ENCODE results near the gene NRG2. TPM values are rescaled to one million over a fixed set of nuclear protein-coding genes. Genes with fewer than 3 reads are reported as not detected.

Gene NRG2
- polyA plus RNA-seq, 2 of the 4 experiments (the other 2 are of a cell fraction): 1.0 to 1.1 TPM

DNA sequence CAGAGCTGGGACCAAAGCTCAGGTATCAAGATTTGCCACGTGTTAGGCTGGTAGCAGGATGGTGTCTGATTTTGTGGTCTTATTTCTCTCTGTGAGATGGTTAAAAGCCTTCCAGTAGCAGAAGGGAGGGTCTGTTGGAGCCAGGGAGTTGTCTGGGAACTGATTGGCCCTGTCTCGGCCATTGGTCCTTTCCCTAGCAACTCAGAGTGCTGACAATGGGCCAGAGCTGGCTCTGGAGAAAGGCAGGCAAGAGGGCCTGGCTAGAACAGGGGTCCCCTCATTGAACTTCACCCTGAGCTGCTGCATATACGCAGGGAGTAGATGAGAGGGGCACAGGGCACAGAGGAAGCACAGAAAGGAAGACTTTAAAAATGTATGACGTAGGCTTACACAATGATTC, 154.7 kb downstream of the NRG2 start:
- WGBS (ENCODE audit: missing lambda C conversion rate): 48% methylated on average over 4 of the region's 4 CpGs
- ChIA-PET POLR2A (no interaction called here), CTCF (interaction anchor here (0.8 to 1.3 kb wide), 2 partner anchors 16 to 101 kb away, joined by 3 read pairs; no protein-coding TSS in a partner anchor)
- H3K4me3 ChIP-seq: no peak overlapping the region
- ATAC-seq (no peak), FAIRE-seq (no peak), DNase-seq (ENCODE audit: low read depth in 1 of 2, low spot score in 1 of 2) (no peak)
- H3K4me1 ChIP-seq: no peaks in the 10 kb centered on the region
- TF ChIP-seq CHD2 (IDR thresholded peaks at IDR 0.05; ENCODE audit: low read length, partially characterized antibody) (no peak), FOSB (CRISPR knock-in tag; IDR thresholded peaks at IDR 0.05) (no peak), SREBF2 (IDR thresholded peaks at IDR 0.05) (no peak), ZC3H11A (IDR thresholded peaks at IDR 0.05) (no peak), ZNF302 (CRISPR knock-in tag; IDR thresholded peaks at IDR 0.05) (no peak), HOXB13 (CRISPR knock-in tag; IDR thresholded peaks at IDR 0.05; ENCODE audit: low read depth) (no peak), MAZ (IDR thresholded peaks at IDR 0.05; ENCODE audit: borderline replicate concordance, low read depth, low read length) (no peak), GATA3 (IDR thresholded peaks at IDR 0.05; ENCODE audit: borderline replicate concordance) (no peak), EHF (CRISPR knock-in tag; IDR thresholded peaks at IDR 0.05) (no peak), CBX8 (IDR thresholded peaks at IDR 0.05) (no peak), TP53 (CRISPR knock-in tag; IDR thresholded peaks at IDR 0.05) (no peak)
- TF ChIP-seq, protein P1, sequence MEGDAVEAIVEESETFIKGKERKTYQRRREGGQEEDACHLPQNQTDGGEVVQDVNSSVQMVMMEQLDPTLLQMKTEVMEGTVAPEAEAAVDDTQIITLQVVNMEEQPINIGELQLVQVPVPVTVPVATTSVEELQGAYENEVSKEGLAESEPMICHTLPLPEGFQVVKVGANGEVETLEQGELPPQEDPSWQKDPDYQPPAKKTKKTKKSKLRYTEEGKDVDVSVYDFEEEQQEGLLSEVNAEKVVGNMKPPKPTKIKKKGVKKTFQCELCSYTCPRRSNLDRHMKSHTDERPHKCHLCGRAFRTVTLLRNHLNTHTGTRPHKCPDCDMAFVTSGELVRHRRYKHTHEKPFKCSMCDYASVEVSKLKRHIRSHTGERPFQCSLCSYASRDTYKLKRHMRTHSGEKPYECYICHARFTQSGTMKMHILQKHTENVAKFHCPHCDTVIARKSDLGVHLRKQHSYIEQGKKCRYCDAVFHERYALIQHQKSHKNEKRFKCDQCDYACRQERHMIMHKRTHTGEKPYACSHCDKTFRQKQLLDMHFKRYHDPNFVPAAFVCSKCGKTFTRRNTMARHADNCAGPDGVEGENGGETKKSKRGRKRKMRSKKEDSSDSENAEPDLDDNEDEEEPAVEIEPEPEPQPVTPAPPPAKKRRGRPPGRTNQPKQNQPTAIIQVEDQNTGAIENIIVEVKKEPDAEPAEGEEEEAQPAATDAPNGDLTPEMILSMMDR (IDR thresholded peaks at IDR 0.05): no peak
- H3K4me2 ChIP-seq: no peak overlapping the region
- no peaks in the 10 kb centered on the region for H3K9me3 ChIP-seq
- no peak overlapping the region for H3K27ac ChIP-seq

DNA sequence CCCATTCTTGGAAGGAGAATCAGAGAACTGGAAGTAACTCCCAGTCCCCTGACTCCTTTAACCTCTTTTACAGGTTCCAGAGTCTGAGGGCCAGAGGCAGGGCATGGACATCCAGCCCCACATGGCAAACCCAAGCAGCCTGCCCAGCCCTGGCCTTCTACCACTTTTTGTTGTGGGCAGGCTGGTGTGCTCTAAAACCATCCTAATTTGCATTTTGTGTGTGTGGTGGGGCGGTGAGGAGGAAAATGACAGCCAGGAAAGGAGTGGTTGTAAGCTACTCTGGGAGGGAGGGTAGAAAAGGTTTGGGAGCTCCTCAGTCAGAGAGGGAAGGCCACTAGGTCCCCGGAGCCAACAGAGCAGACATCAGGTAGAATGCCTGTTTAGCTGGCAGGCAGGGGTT, 156.9 kb downstream of the NRG2 start:
- ATAC-seq (no peak), DNase-seq (ENCODE audit: low read depth in 1 of 2, low spot score in 1 of 2) (no peak), FAIRE-seq (no peak)
- no peak overlapping the region for H3K4me2 ChIP-seq
- no peak for TF ChIP-seq FOSB (CRISPR knock-in tag; IDR thresholded peaks at IDR 0.05)
- TF ChIP-seq CEBPB (IDR thresholded peaks at IDR 0.05): no peak
- TF ChIP-seq NFE2L2 (conservative IDR thresholded peaks at IDR 0.05; ENCODE audit: low read length): no peak
- TF ChIP-seq CHD4 (IDR thresholded peaks at IDR 0.05; ENCODE audit: borderline replicate concordance): no peak
- TF ChIP-seq JUNB (IDR thresholded peaks at IDR 0.05): no peak
- TF ChIP-seq GATA3 (IDR thresholded peaks at IDR 0.05; ENCODE audit: borderline replicate concordance): no peak
- TF ChIP-seq KDM1A (IDR thresholded peaks at IDR 0.05; ENCODE audit: low read depth): no peak
- no peak for TF ChIP-seq HOXA7 (CRISPR knock-in tag; IDR thresholded peaks at IDR 0.05)
- TF ChIP-seq, protein P2, sequence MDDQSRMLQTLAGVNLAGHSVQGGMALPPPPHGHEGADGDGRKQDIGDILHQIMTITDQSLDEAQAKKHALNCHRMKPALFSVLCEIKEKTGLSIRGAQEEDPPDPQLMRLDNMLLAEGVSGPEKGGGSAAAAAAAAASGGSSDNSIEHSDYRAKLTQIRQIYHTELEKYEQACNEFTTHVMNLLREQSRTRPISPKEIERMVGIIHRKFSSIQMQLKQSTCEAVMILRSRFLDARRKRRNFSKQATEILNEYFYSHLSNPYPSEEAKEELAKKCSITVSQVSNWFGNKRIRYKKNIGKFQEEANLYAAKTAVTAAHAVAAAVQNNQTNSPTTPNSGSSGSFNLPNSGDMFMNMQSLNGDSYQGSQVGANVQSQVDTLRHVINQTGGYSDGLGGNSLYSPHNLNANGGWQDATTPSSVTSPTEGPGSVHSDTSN (IDR thresholded peaks at IDR 0.05): no peak
- TF ChIP-seq CHD2 (IDR thresholded peaks at IDR 0.05; ENCODE audit: low read length, partially characterized antibody): no peak
- TF ChIP-seq, protein P3, sequence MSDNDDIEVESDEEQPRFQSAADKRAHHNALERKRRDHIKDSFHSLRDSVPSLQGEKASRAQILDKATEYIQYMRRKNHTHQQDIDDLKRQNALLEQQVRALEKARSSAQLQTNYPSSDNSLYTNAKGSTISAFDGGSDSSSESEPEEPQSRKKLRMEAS (IDR thresholded peaks at IDR 0.05): no peak
- no peak for TF ChIP-seq RAD21 (conservative IDR thresholded peaks at IDR 0.05 in 1 of 2, IDR thresholded peaks at IDR 0.05 in 1 of 2)
- TF ChIP-seq FOXS1 (CRISPR knock-in tag; IDR thresholded peaks at IDR 0.05): no peak
- TF ChIP-seq, protein P4, sequence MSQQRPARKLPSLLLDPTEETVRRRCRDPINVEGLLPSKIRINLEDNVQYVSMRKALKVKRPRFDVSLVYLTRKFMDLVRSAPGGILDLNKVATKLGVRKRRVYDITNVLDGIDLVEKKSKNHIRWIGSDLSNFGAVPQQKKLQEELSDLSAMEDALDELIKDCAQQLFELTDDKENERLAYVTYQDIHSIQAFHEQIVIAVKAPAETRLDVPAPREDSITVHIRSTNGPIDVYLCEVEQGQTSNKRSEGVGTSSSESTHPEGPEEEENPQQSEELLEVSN (IDR thresholded peaks at IDR 0.05; ENCODE audit: borderline replicate concordance, low read depth): no peak
- TF ChIP-seq HOXB13 (CRISPR knock-in tag; IDR thresholded peaks at IDR 0.05; ENCODE audit: low read depth): no peak
- TF ChIP-seq, protein P5, sequence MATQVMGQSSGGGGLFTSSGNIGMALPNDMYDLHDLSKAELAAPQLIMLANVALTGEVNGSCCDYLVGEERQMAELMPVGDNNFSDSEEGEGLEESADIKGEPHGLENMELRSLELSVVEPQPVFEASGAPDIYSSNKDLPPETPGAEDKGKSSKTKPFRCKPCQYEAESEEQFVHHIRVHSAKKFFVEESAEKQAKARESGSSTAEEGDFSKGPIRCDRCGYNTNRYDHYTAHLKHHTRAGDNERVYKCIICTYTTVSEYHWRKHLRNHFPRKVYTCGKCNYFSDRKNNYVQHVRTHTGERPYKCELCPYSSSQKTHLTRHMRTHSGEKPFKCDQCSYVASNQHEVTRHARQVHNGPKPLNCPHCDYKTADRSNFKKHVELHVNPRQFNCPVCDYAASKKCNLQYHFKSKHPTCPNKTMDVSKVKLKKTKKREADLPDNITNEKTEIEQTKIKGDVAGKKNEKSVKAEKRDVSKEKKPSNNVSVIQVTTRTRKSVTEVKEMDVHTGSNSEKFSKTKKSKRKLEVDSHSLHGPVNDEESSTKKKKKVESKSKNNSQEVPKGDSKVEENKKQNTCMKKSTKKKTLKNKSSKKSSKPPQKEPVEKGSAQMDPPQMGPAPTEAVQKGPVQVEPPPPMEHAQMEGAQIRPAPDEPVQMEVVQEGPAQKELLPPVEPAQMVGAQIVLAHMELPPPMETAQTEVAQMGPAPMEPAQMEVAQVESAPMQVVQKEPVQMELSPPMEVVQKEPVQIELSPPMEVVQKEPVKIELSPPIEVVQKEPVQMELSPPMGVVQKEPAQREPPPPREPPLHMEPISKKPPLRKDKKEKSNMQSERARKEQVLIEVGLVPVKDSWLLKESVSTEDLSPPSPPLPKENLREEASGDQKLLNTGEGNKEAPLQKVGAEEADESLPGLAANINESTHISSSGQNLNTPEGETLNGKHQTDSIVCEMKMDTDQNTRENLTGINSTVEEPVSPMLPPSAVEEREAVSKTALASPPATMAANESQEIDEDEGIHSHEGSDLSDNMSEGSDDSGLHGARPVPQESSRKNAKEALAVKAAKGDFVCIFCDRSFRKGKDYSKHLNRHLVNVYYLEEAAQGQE (IDR thresholded peaks at IDR 0.05): no peak
- TF ChIP-seq HOXB5 (CRISPR knock-in tag; IDR thresholded peaks at IDR 0.05): no peak
- TF ChIP-seq, protein P6, sequence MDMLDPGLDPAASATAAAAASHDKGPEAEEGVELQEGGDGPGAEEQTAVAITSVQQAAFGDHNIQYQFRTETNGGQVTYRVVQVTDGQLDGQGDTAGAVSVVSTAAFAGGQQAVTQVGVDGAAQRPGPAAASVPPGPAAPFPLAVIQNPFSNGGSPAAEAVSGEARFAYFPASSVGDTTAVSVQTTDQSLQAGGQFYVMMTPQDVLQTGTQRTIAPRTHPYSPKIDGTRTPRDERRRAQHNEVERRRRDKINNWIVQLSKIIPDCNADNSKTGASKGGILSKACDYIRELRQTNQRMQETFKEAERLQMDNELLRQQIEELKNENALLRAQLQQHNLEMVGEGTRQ (IDR thresholded peaks at IDR 0.05): no peak
- no peak for TF ChIP-seq TFCP2L1 (CRISPR knock-in tag; IDR thresholded peaks at IDR 0.05)
- TF ChIP-seq, protein P7, sequence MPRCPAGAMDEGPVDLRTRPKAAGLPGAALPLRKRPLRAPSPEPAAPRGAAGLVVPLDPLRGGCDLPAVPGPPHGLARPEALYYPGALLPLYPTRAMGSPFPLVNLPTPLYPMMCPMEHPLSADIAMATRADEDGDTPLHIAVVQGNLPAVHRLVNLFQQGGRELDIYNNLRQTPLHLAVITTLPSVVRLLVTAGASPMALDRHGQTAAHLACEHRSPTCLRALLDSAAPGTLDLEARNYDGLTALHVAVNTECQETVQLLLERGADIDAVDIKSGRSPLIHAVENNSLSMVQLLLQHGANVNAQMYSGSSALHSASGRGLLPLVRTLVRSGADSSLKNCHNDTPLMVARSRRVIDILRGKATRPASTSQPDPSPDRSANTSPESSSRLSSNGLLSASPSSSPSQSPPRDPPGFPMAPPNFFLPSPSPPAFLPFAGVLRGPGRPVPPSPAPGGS (IDR thresholded peaks at IDR 0.05): no peak
- no peak overlapping the region for H3K27ac ChIP-seq
- no peaks in the 10 kb centered on the region for H3K4me1 ChIP-seq
- ChIA-PET POLR2A (no interaction called here), CTCF (interaction anchor here (1.1 to 1.8 kb wide), 4 partner anchors 27 to 99 kb away, joined by 3 to 6 read pairs (median 4); no protein-coding TSS in a partner anchor)
- no peaks in the 10 kb centered on the region for H3K9me3 ChIP-seq
- WGBS (ENCODE audit: missing lambda C conversion rate): 38% methylated on average over 2 of the region's 2 CpGs
- no peak overlapping the region for H3K4me3 ChIP-seq

Data from A549 (cell line).